Measurements from ENCODE around the gene ITGB4. TPM values are rescaled to one million over a fixed set of nuclear protein-coding genes. Genes with fewer than 3 reads are reported as not detected.
A peak's percentile ranks its signal among the peaks of the same experiment; 100 is the strongest.

Gene ITGB4
- polyA plus RNA-seq, 2 of the 4 experiments (the other 2 are of a cell fraction) = 20.6 to 37.4 TPM

GRCh38 chr17:75683583-75683982 is 37.7 kb upstream of the ITGB4 start (continued):
- TF ChIP-seq FOSL2 (IDR thresholded peaks at IDR 0.05) (no peak), FOSL2 (CRISPR knock-in tag; IDR thresholded peaks at IDR 0.05) (peak; percentile 78)

GRCh38 chr17:75684249-75684648 is 37.0 kb upstream of the ITGB4 start:
- ATAC-seq = no peak
- TF ChIP-seq USF2 (IDR thresholded peaks at IDR 0.05) (no peak), FOSL2 (IDR thresholded peaks at IDR 0.05) (no peak), FOSL2 (CRISPR knock-in tag; IDR thresholded peaks at IDR 0.05) (peak; percentile 72)
- POLR2A ChIA-PET = interaction anchor here (0.6 to 1.7 kb wide), 4 partner anchors 9 to 228 kb away, joined by 3 to 11 read pairs (median 4); partner anchors contain the start of gene TMEM94

GRCh38 chr17:75684924-75685323 is 36.3 kb upstream of the ITGB4 start:
- Histone ChIP-seq H3K9me3 (no peaks in the 10 kb centered on the region), H3K4me2 (peak overlapping the region; percentile 64), H3K4me3 (no peak overlapping the region), H3K27ac (peak overlapping the region; percentile 86 to 93), H3K4me1 (peaks cover 95% of the 10 kb centered on the region)
- ATAC-seq = peak; percentile 9 to 69; a peak in 4 of 6 replicates
- CTCF ChIA-PET = interaction anchor here (0.6 to 19.2 kb wide), 3 partner anchors 10 to 91 kb away, joined by 3 to 148 read pairs (median 29); partner anchors contain the start of gene SMIM5
- no peak for FAIRE-seq
- 27% methylated on average over 7 of the region's 7 CpGs for WGBS (ENCODE audit: missing lambda C conversion rate)
- POLR2A ChIA-PET = no interaction called here
- DNase-seq (ENCODE audit: low read depth in 1 of 2, low spot score in 1 of 2) = peak in 1 of 2 experiments; percentile 82
- TF ChIP-seq RAD21 (conservative IDR thresholded peaks at IDR 0.05 in 1 of 2, IDR thresholded peaks at IDR 0.05 in 1 of 2) (no peak), FOXS1 (CRISPR knock-in tag; IDR thresholded peaks at IDR 0.05) (0 out of 2 replicates have a peak, but pooled peaks have one; percentile 12), JUN (IDR thresholded peaks at IDR 0.05) (0 out of 5 replicates have a peak, but pooled peaks of 1 of the 2 experiments have one; percentile 14), REST (IDR thresholded peaks at IDR 0.05) (no peak), KDM1A (IDR thresholded peaks at IDR 0.05; ENCODE audit: low read depth) (no peak), CEBPB (IDR thresholded peaks at IDR 0.05) (no peak), CHD4 (IDR thresholded peaks at IDR 0.05; ENCODE audit: borderline replicate concordance) (no peak), ESRRA (IDR thresholded peaks at IDR 0.05; ENCODE audit: borderline replicate concordance, low read length) (no peak), ZC3H11A (IDR thresholded peaks at IDR 0.05) (no peak), HDAC2 (IDR thresholded peaks at IDR 0.05) (no peak), HOXB5 (CRISPR knock-in tag; IDR thresholded peaks at IDR 0.05) (peak; percentile 31; the same call in 1 of the 2 replicates), SREBF2 (IDR thresholded peaks at IDR 0.05) (no peak), HOXB13 (CRISPR knock-in tag; IDR thresholded peaks at IDR 0.05; ENCODE audit: low read depth) (peak; percentile 48; the same call in 1 of the 2 replicates), FOSL2 (IDR thresholded peaks at IDR 0.05) (no peak), FOSL2 (CRISPR knock-in tag; IDR thresholded peaks at IDR 0.05) (no peak), ZNF302 (CRISPR knock-in tag; IDR thresholded peaks at IDR 0.05) (peak; percentile 66; the same call in 1 of the 2 replicates), MAX (IDR thresholded peaks at IDR 0.05) (peak; percentile 59), CBX8 (IDR thresholded peaks at IDR 0.05) (no peak), CBX2 (IDR thresholded peaks at IDR 0.05; ENCODE audit: borderline replicate concordance, low read depth) (no peak), HES2 (IDR thresholded peaks at IDR 0.05) (no peak), RCOR1 (IDR thresholded peaks at IDR 0.05; ENCODE audit: low read depth, low read length) (no peak), NR3C1 (IDR thresholded peaks at IDR 0.05) (no peak), E2F6 (IDR thresholded peaks at IDR 0.05; ENCODE audit: borderline replicate concordance, low read depth) (no peak), NPAS2 (CRISPR knock-in tag; IDR thresholded peaks at IDR 0.05; ENCODE audit: borderline replicate concordance) (no peak)

More at GRCh38 chr17:75684249-75684648, 37.0 kb upstream of the ITGB4 start:
- Histone ChIP-seq H3K27ac (peak overlapping the region; percentile 86 to 93), H3K4me2 (peak overlapping the region; percentile 64), H3K4me1 (peaks cover 95% of the 10 kb centered on the region), H3K4me3 (no peak overlapping the region), H3K9me3 (no peaks in the 10 kb centered on the region)
- FAIRE-seq (no peak), DNase-seq (ENCODE audit: low read depth in 1 of 2, low spot score in 1 of 2) (no peak)
- CTCF ChIA-PET = interaction anchor here (0.6 to 19.2 kb wide), 9 partner anchors 9 to 92 kb away, joined by 3 to 148 read pairs (median 3); partner anchors contain the start of genes RECQL5, SAP30BP and SMIM5
- WGBS (ENCODE audit: missing lambda C conversion rate) = 92% methylated on average over 5 of the region's 5 CpGs
